Hematopoietic multipotent progenitor cell treated with erythropoietin and hydrocortisone succinate and interleukin-3 and kit ligand, for 6 days (in vitro differentiated cells): ENCODE results near the gene ASAP3.
A peak's percentile ranks its signal among the peaks of the same experiment; 100 is the strongest.

ENCODE experiments used
- DNase-seq: peaks from one replicate; pipeline ENCODE4 v3.0.0-alpha.2; 2015

Gene ASAP3

DNA sequence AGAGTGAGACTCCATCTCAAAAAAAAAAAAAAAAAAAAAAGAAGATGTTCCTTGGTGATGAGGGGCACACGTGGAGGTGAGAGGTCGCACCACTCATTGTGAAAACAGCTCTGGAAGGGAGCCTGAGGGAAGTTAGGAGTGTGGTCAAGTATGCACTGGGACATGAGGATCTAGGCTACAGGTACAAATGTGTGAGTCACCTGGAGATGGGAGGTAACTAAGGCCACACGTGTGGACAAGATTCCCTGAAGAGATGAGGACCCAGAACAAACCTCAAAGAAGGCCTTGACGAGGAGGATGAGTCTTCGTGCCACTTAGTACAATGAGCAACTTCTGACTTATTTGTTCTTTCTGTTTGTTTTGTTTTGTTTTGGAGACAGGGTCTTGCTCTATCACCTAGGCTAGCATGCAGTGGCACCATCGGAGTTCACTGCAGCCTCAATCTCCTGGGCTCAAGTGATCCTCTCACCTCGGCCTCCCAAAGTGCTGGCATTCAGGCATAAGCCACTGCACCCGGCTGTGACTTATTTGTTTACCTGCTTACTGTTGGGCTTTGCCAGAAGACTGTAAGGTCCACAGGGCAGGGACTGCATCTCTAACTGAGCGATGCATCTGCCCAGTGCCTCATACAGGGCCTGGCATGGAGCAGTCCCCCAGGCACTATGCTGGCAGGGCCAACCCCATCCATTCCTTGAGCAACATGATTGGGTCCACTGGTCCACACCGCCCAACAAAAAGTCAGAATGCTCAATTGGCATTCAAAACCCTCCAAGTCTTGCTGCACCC lies 6.4 kb downstream of the ASAP3 start:
- DNase-seq: no peak

DNA sequence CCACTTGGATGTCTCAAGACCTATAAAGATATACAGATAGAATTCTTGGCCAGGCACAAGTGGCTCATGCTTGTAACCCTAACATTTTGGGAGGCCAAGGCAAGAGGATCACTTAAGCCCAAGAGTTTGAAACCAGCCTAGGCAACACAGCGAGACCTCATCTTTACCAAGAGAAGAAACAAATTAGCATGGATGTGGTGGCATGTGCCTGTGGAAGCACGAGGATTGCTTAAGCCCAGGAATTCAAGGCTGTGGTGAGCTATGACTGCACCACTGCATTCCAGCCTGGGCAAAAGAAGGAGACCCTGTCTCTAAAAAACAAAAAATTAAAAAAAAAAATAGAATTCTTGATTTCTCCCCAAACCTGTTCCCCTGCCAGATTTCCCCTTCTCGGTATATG lies 8.3 kb downstream of the ASAP3 start:
- DNase-seq: no peak

DNA sequence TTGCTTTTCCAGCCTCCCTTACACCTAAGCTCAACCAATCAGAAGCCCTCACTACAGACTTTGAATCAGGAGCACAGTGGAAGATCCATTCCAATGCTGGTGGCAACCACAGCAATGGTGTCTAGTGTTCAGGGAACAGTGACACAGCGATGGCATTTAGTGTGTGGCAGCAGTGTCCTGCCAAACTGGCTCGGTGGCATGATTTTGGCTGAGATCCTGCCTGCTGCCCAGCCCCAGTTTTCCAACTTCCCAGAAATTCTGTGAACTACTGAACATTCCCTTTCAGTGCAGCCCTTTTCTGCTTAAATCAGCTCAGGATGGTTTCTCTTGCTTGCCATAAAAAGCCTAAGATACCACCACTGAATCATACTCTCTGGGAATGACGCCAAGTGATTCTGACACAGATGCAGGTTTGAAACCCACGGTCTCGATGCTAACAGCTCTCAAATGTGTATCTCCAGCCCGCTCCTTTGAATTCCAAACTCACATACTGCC lies 8.8 kb downstream of the ASAP3 start:
- DNase-seq: peak; percentile 33

GRCh38 chr1:23473037-23473800 lies 10.8 kb downstream of the ASAP3 start:
- DNase-seq: no peak

DNA sequence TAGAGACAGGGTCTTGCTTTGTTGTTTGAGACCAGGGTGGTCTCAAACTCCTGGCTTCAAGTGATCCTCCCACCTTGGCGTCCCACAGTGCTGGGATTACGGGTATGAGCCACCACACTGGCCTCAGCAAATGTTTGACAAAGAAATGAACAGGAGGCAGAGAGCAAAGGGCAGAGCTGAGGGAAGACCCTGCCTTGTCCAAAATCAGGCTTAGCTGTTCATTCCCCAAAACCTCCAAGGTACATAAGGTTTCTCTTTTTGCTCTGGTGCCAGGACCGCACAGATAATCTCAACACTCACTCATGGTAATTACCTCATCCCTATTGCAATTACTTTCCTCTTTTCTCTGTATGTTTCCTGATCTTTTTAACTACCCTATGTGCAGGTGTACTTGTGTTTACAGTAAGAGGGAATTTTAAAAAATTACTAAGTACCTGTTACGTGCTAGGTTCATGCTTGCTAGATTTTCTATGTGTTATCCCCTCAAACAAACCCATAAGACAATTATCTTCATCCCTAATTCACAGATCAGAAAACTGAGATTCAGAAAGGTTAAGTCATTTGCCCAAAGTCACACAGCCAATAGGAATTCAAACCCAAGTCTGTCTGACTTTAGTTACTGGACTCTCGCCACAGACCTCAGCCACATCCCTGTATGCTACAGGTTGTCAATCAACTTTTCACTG lies 11.5 kb downstream of the ASAP3 start:
- DNase-seq: no peak

- no peak for DNase-seq
Measured at GRCh38 chr1:23471473-23472075, 12.4 kb downstream of the ASAP3 start.

DNA sequence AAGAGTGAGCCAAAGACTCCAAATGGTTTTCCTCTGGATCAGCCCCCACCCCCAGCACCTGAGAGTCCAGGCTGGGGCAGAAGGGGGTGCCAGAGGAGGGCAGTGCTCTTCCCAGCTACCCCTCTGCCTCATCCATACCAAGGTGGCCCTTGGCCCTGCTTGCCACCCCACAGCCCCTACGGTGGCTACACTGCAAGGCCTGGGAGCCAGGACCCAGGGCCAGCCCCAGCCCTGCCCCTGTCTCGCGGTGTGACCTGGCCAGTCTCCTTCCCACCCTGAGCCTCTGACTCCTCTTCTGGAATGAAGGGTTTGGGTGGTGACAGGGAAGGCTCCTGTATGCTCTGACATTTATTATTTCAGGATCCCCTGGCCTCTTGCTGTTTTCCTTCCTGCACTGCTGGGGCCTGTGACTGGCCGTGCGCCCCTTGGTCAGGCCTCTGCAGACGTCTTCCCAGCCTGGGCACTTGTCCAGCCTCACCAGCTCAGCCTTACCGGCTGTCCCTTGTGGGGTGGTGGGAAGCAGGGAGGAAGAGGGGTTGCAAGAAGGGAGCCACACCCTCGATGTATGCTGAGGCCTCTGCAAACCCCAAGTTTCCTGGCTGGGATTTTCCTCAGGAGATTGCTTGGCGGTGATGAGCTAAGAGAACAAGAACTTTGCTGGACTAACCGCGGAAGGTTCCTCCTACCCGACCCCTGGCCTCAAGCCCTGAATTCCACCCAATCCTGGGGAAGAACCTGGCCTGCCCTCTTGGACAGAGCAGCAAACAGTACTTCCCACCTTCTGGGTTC lies 13.5 kb downstream of the ASAP3 start:
- DNase-seq: no peak

DNA sequence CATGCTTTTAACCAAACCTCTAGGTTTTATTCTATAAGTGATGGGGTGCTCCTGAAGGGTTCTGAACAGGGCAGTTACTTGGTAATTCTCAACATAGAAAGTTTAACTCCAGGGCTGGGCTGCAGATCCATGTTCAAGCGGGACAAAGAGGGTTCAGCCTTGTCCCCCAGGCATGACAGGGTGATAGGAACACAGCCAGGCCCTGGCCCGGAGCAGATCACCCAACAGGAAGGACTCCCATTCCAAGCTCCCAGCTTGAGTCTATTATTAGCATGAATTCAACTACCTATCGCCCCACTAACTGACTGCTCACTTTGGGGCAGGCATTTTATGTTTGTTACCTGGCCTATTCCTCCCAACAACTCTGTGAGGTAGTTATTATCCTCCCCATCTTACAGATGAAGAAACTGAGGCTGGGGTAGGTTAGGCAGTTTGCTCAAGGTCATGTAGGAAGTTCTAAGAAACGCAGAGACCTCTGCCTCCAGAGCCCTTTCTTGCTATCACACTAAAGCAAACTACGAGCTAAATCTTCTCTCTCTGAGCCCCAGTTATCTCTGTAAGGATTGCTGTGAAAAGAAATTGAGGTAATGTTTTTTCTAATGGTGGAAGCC lies 14.5 kb downstream of the ASAP3 start:
- DNase-seq: no peak

DNA sequence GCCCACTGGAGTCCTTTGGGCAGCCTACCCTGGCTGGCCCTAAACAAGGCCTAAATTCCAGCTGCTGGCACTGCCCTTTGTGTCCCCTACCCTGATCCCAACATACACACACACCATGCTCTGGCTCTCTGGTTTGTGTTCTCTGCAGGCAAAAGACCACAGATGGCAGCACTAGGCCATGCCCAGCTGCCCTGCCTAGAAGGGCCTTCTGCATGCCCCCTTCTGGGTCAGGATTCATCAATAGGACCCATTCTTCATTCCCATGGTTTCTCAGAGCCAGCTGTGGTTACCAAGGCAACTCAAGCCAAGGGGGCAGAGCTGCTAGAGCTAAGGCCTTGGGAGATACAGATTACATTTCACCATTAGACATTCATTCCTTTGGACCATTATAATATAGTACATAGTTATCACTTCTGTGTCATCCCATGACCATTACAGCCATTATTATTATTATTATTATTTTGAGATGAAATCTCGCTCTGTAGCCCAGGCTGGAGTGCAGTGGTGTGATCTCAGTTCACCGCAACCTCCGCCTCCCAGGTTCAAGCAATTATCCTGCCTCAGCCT lies 17.5 kb downstream of the ASAP3 start:
- no peak for DNase-seq

DNA sequence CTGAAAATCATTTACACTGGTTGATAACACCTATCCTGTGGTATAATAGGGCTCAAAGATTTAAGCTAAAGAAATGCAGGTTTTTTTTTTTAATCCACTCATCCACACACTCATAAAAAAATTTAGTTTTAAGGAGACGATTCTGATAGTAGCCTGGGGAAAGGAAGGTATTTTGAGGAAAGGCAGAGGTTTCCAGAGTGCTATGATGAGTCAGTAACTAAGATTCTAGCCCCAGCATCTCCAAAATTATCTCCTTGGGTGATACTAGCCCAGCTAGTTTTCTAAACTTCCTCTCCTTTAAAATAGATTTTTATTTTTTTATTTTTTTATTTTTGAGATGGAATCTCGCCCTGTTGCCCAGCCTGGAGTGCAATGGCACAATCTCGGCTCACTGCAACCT lies 20.7 kb downstream of the ASAP3 start:
- no peak for DNase-seq

- DNase-seq: no peak
Measured at GRCh38 chr1:23462766-23463165, 21.2 kb downstream of the ASAP3 start.

DNA sequence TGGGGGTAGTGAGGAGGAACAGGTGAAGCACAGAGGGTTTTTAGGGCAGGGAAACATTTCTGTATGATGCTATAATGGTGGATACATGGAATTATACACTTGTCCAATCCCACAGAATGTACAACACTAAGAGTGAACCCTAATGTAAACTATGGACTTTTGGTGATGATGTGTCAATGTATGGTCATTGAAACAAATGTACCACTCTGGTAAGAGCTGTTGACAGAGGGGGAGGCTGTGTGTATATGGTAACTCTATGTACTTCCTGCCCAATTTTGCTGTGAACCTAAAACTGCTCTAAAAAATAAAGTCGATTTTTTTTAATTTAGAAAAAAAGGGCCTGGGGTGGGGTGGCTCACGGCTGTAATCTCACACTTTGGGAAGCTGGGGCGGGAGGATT lies 22.9 kb downstream of the ASAP3 start:
- no peak for DNase-seq

GRCh38 chr1:23460519-23460918 lies 23.5 kb downstream of the ASAP3 start:
- DNase-seq: no peak

- DNase-seq: no peak
Measured at GRCh38 chr1:23459338-23459757, 24.6 kb downstream of the ASAP3 start.

DNA sequence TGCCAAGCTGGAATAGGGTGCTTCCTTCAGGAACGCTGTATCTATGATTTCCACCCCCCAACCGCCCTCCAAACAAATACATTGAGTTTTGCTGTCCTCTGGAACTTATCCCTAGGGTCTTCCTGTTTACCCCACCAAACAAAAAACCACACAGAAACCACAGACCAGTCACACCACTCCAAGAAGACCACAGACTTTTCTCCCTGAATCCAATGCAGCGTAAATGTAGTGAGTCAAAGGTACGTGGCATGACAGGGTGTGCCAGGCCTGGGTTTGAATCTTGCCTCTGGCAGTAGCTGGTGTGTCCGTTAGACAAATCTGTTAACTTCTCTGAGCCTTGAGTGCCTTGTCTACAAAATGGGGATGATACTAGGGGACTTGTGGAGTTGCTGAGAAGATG lies 27.8 kb downstream of the ASAP3 start:
- no peak for DNase-seq

DNA sequence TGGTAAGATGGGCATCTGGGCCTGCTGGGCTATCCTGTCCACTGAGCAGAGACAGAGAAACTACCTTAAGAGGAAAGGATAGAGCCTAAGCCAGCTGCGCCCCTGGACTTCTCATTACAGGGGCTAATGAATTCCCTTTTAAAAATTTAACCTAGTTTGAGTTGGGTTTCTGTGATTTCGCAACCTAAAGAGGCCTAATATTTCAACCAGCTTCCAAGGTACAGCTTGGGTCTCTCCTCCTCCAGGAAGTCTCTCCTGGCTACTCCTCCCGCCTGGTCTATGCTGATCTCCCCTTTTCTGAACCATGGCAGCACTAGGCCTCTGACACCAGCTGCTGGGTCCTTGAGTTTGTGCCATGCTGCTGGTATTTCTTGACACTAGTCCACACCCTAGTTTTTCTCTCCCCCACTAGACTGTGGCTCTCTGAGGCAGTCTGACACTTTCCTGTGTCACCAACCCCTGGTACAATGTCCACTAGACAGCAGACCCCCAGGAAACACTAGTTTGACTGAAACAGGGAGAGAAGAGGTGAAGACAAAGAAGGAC lies 30.5 kb downstream of the ASAP3 start:
- DNase-seq: no peak

- DNase-seq: peak; percentile 87
Measured at GRCh38 chr1:23452011-23452411, 32.0 kb downstream of the ASAP3 start.

DNA sequence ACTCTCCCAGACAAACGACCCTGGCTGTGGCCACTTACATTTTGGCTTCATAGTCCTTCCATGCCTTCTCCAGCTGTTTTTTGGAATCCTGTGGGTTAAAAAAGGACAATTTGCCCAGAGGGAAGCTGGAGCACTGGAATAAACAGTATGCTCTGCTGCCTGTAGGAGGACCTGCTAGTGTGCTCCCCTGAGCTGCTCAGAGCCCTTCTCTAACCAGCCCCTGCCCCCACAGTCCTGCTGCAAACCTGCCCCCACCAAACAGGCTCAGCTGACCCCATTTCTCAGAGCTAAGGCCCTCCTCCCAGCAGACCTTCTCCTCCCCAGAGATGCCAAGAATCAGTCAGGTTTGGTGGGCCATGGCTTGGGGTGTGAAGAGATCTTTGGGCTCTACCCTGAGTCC lies 32.5 kb downstream of the ASAP3 start:
- no peak for DNase-seq

GRCh38 chr1:23450894-23451293 lies 33.1 kb downstream of the ASAP3 start:
- no peak for DNase-seq

DNA sequence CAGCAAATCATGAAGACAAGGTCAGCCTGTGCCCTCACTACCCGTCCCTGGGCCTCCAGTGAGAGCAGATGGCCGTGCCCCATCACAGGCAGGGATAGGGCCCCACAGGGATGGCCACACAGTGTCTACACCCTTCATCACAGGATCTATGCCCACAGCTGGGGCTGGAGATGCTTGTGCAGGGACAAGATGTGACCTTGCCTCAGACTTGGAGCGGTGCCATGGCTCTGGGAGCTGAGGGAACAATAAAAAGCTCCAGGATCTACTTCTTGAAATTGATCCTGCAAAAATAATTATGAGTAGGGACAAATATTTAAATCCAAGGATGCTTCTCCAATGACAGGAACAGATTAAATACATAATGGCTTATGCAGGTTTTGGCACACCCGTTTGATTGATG lies 34.0 kb downstream of the ASAP3 start:
- no peak for DNase-seq

DNA sequence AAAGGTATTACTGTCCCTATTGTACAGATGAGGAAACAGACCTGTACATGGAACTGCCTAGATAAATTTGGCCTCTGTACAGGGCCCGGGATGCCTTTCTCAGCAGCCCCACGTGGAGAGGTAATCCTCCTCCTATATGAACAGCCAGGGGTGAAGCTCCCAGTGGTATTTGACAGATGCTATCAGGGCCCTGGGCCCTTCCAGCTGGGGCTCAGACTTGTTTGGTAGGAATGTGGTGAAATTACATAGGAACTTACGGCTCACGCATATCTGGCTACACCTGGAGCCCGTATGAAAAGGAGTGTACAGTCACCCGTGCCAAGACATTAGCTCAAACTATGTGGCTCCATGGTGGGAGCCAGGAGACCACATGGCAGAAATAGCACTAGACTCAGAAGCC lies 34.7 kb downstream of the ASAP3 start:
- no peak for DNase-seq
